GM19324 (cell line): ENCODE results near the gene VMP1.
"Not testable (repeated sequence)": the region's sequence is repeated elsewhere in the genome, so short reads cannot be mapped to it uniquely, and the experiment has no call there.

Experiments used
- ATAC-seq: cut with Tn5 transposase; IDR thresholded peaks from one replicate; pipeline ENCODE4 v1.9.1; 2021; ENCODE audit warnings: mild to moderate bottlenecking, moderate library complexity; ENCODE audit not compliant: unreplicated experiment, low FRiP score

Gene VMP1

GRCh38 chr17:59832883-59833379 lies 125.5 kb downstream of the VMP1 start:
- ATAC-seq, result no peak

- peak; percentile 62 for ATAC-seq
Measured at GRCh38 chr17:59837308-59838051, 130.0 kb downstream of the VMP1 start.

GRCh38 chr17:59838052-59838916 lies 130.8 kb downstream of the VMP1 start:
- no peak for ATAC-seq

DNA sequence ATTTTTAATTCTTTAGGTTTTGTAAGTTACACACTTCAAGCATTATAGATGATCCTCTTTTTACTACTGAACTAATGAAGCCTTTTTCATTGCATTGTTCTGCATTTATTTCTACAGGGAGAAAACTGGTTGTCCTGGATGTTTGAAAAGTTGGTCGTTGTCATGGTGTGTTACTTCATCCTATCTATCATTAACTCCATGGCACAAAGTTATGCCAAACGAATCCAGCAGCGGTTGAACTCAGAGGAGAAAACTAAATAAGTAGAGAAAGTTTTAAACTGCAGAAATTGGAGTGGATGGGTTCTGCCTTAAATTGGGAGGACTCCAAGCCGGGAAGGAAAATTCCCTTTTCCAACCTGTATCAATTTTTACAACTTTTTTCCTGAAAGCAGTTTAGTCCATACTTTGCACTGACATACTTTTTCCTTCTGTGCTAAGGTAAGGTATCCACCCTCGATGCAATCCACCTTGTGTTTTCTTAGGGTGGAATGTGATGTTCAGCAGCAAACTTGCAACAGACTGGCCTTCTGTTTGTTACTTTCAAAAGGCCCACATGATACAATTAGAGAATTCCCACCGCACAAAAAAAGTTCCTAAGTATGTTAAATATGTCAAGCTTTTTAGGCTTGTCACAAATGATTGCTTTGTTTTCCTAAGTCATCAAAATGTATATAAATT lies 132.3 kb downstream of the VMP1 start:
- ATAC-seq, result no peak

DNA sequence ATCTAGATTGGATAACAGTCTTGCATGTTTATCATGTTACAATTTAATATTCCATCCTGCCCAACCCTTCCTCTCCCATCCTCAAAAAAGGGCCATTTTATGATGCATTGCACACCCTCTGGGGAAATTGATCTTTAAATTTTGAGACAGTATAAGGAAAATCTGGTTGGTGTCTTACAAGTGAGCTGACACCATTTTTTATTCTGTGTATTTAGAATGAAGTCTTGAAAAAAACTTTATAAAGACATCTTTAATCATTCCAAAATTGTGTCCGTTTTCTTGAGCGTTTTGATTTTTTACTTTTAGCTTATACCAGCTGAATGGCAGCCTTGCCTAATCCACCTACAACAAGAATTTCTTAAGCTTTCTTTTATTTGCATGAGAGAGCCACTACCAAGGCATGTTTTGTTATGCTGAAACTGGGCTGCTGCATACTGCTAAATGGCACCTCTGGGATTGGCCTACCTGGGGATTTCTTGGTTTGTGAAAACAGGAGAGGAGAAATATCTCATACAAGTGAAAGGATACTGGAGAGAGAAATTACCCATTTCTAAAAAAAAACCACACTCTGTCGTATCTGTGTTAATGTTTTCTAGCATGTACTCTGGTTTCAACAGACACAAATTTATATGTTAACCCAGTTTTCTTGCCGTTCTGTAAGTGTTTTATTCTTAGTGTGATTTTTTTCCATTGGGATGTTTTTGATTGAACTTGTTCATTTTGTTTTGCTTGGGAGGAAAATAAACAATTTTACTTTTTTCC lies 133.1 kb downstream of the VMP1 start:
- no peak for ATAC-seq

DNA sequence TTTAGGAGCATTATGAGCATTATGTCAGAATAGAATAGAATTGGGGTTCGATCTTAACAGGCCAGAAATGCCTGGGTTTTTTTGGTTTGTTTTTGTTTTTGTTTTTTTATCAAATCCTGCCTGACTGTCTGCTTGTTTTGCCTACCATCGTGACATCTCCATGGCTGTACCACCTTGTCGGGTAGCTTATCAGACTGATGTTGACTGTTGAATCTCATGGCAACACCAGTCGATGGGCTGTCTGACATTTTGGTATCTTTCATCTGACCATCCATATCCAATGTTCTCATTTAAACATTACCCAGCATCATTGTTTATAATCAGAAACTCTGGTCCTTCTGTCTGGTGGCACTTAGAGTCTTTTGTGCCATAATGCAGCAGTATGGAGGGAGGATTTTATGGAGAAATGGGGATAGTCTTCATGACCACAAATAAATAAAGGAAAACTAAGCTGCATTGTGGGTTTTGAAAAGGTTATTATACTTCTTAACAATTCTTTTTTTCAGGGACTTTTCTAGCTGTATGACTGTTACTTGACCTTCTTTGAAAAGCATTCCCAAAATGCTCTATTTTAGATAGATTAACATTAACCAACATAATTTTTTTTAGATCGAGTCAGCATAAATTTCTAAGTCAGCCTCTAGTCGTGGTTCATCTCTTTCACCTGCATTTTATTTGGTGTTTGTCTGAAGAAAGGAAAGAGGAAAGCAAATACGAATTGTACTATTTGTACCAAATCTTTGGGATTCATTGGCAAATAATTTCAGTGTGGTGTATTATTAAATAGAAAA lies 133.8 kb downstream of the VMP1 start:
- ATAC-seq, result not testable (repeated sequence)

DNA sequence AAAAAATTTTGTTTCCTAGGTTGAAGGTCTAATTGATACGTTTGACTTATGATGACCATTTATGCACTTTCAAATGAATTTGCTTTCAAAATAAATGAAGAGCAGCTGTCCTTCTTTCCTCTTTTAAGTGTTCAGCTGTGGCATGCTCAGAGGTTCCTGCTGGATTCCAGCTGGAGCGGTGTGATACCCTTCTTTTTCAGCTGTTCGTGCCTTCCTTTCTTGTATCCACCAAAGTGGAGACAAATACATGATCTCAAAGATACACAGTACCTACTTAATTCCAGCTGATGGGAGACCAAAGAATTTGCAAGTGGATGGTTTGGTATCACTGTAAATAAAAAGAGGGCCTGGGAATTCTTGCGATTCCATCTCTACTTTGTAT lies 134.4 kb downstream of the VMP1 start:
- ATAC-seq, result not testable (repeated sequence)

- ATAC-seq, result no peak
Measured at GRCh38 chr17:59842901-59843652, 135.6 kb downstream of the VMP1 start.

DNA sequence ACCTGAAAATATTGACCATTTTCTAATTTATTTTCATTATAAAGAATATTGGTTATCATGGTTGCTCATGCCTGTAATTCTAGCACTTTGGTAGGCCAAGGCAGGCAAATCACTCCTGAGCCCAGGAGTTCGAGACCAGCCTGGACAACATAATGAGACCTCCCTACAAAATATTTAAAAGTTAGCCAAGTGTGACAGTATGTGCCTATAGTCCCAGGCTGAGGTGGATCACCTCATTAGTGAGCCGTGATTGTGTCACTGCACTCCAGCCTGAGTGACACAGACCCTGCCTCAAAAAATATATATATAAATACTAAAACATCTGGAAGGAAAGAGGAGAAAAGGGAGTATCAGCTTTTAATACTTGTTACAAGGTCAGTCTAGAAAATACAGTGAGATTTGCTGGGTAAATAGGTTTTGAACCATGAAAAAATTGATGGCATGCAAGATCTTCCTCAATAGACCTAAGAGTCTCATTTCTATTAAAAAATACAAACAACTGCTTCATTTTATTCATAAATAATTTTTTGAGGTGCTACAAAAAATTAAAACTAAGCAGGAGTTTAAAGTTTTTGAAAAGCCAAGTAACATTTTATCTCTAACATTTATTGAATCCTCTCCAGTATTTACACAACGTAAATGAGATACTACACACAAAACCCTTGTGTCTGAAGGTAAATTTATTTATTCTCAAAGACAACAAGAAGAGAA lies 137.6 kb downstream of the VMP1 start:
- ATAC-seq, result no peak

- ATAC-seq, result no peak
Measured at GRCh38 chr17:59845595-59846393, 138.3 kb downstream of the VMP1 start.

- ATAC-seq, result no peak
Measured at GRCh38 chr17:59846394-59847165, 139.1 kb downstream of the VMP1 start.

- ATAC-seq, result no peak
Measured at GRCh38 chr17:59848385-59848668, 140.9 kb downstream of the VMP1 start.

DNA sequence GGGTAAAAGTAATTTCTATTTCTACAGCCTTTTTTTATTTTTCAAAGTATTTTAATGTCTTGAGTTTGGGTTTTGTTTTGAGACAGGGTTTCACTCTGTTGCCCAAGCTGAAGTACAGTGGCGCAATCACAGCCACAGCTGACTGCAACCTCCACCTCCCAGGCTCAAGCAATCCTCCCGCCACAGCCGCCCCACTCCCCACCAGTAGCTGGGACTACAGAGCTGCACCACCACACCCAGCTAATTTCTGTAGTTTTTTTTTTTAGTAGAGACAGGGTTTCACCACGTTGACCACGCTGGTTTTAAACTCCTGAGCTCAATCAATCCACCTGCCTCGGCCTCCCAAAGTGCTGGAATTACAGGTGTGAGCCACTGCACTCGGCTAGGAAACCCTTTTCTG lies 141.3 kb downstream of the VMP1 start:
- no peak for ATAC-seq

DNA sequence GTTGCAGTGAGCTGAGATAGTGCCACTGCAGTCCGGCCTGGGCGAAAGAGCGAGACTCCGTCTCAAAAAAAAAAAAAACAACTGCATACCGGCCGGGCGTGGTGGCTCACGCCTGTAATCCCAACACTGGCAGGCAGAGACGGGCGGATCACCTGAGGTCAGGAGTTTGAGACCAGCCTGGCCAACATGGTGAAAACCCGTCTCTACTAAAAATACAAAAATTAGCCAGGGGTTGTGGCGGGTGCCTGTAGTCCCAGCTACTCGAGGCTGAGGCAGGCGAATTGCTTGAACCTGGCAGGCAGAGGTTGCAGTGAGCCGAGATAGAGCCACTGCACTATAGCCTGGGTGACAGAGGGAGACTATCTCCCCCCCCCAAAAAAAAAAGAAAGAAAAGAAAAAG lies 142.9 kb downstream of the VMP1 start:
- not testable (repeated sequence) for ATAC-seq

DNA sequence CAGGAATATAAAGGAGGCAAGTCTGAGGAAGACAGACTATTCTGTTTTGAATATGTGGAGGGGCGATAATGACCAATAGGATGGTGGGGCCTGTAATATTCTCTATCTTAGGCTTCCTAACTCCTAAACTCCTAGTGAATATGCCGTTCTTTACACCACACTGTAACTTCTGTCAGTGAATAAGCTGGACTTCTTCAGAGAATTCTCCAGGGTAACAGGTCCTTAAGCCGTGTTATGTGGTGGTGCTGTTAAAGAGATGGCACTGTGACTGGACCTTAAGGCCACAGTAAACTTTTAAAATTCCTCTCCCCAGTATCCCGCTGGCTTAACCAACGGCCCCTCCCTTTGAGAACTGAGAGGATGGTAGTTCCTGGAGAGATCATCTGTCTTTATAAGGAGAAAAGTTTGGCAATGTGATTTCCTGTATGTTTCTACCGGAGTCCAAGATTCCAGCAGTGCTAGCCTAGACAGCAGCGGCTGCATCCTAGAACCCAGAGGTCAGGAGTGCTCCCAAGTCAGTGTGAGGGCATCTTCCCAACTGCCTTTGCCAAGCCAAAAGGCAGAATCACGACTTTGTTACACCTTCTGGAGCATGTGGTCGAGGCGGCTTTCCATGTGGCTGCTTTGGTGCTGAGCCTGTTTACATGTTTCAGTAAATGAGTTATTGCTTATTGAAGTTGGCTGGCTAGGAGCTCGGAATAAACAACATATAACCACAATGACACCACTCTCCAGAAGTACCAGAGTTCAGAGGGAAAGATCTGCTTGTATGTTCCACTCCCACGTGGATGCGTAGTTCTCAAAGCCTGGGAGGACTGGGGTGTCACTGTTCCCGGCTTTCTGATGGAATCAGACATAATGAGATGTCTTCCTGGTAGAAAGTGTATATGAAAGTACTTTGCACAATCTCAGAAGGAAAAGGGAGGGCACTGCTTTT lies 144.3 kb downstream of the VMP1 start:
- no peak for ATAC-seq

- not testable (repeated sequence) for ATAC-seq
Measured at GRCh38 chr17:59852847-59853167, 145.4 kb downstream of the VMP1 start.
